ENCODE results near the gene CFAP210. TPM values are rescaled to one million over a fixed set of nuclear protein-coding genes. Genes with fewer than 3 reads are reported as not detected.

The CFAP210 gene
- total RNA-seq, 1 experiment from 2014 or later, result not detected

GRCh38 chr2:169667583-169667982, 26.6 kb downstream of the CFAP210 start (continued):
- TF ChIP-seq ZBTB33 (IDR thresholded peaks at IDR 0.05; ENCODE audit: extremely low read depth, insufficient replicate concordance, low read length), result no peak
- no peak for TF ChIP-seq ATF3 (IDR thresholded peaks at IDR 0.05)

- no peaks in the 10 kb centered on the region for H3K36me3 ChIP-seq (ENCODE audit: control insufficient read depth in 1 of 2, insufficient read depth in 2 of 2, low read length in 2 of 2)
- H3K9ac ChIP-seq (ENCODE audit: low read length), result no peak overlapping the region
- no peaks in the 10 kb centered on the region for H3K4me1 ChIP-seq (ENCODE audit: control insufficient read depth in 1 of 2, insufficient read depth in 2 of 2, low read length in 2 of 2)
- H3K27me3 ChIP-seq (ENCODE audit: insufficient read depth, low read length), result no peaks in the 10 kb centered on the region
- ATAC-seq (no peak), DNase-seq (ENCODE audit: low read depth, low spot score) (no peak)
- intact Hi-C loops (cut with micrococcal nuclease), result no loop called here
- ChIA-PET CTCF (no interaction called here), RAD21 (ENCODE audit: low non-redundant PET in 1 of 2, low total read pairs in 2 of 2, uncharacterized antibody in 2 of 2, unreplicated experiment in 2 of 2) (no interaction called here), POLR2A (no interaction called here)
- H2AFZ ChIP-seq (ENCODE audit: low read depth, low read length, poor library complexity, severe bottlenecking), result no peak overlapping the region
- H3K27ac ChIP-seq (ENCODE audit: low read depth, low read length), result no peak overlapping the region
- H3K9me2 ChIP-seq (ENCODE audit: insufficient read depth), result no peaks in the 10 kb centered on the region
- no peaks in the 10 kb centered on the region for H3K9me3 ChIP-seq (ENCODE audit: control insufficient read depth in 1 of 2, insufficient read depth in 1 of 2, low read depth in 1 of 2, low read length in 2 of 2)
- no peak overlapping the region for H3K4me2 ChIP-seq (ENCODE audit: low read length)
- no peak overlapping the region for H3K4me3 ChIP-seq (replicated peaks in 1 of 2; ENCODE audit: low read depth in 1 of 2, low read length in 2 of 2)
- no peaks in the 10 kb centered on the region for H4K20me1 ChIP-seq (ENCODE audit: insufficient read depth)
- H3K79me2 ChIP-seq (ENCODE audit: insufficient read depth, low read length), result no peaks in the 10 kb centered on the region
- BruUV-seq (replicated peaks), result no TSS peak
- TF ChIP-seq TCF7L2 (IDR thresholded peaks at IDR 0.05; ENCODE audit: borderline replicate concordance, extremely low read depth, insufficient read depth, insufficient read length) (no peak), REST (IDR thresholded peaks at IDR 0.05; ENCODE audit: low read depth) (no peak), YY1 (IDR thresholded peaks at IDR 0.05; ENCODE audit: extremely low read depth, insufficient replicate concordance, low read depth, low read length) (no peak), JUND (IDR thresholded peaks at IDR 0.05) (no peak), SRF (IDR thresholded peaks at IDR 0.05; ENCODE audit: low read depth) (no peak), ZBTB33 (IDR thresholded peaks at IDR 0.05; ENCODE audit: extremely low read depth, insufficient replicate concordance, low read length) (no peak), CTCF (IDR thresholded peaks at IDR 0.05 in 2 of 3, conservative IDR thresholded peaks at IDR 0.05 in 1 of 3; ENCODE audit: borderline replicate concordance in 1 of 3, insufficient read depth in 1 of 3, low read depth in 2 of 3, low read length in 2 of 3) (no peak), RAD21 (IDR thresholded peaks at IDR 0.05; ENCODE audit: low read depth) (no peak), EGR1 (IDR thresholded peaks at IDR 0.05; ENCODE audit: low read depth) (no peak), EZH2phosphoT487 (IDR thresholded peaks at IDR 0.05; ENCODE audit: borderline replicate concordance) (no peak), EZH2 (IDR thresholded peaks at IDR 0.05) (no peak)
Measured at GRCh38 chr2:169664978-169665930, 29.0 kb downstream of the CFAP210 start.

Measured in HCT116 (cell line).